Esophagus (tissue), 2 donors: ENCODE results near the gene COL5A1. TPM values are rescaled to one million over a fixed set of nuclear protein-coding genes. Genes with fewer than 3 reads are reported as not detected.

Source experiments
- H3K27ac ChIP-seq, 2 donors: one replicate each; pipeline ENCODE4 v1.5.1; 2013; ENCODE audit warnings: low read depth in 2 of 2, mild to moderate bottlenecking in 2 of 2, inconsistent platforms in 1 of 2, low read length in 1 of 2, moderate library complexity in 1 of 2
- H3K27me3 ChIP-seq, 2 donors: one replicate each; pipeline ENCODE4 v1.6.1; 2013; ENCODE audit warnings: low read length in 2 of 2, control low read depth in 1 of 2, mild to moderate bottlenecking in 1 of 2; ENCODE audit not compliant: insufficient read depth in 2 of 2, control insufficient read depth in 1 of 2
- H3K36me3 ChIP-seq, 2 donors: one replicate each; pipeline ENCODE4 v1.6.1; 2013; ENCODE audit warnings: low read length in 1 of 2; ENCODE audit not compliant: control insufficient read depth in 2 of 2, insufficient read depth in 2 of 2
- H3K4me1 ChIP-seq, 2 donors: one replicate each; pipeline ENCODE4 v1.6.1; 2013; ENCODE audit warnings: low read length in 1 of 2; ENCODE audit not compliant: control insufficient read depth in 2 of 2, insufficient read depth in 2 of 2
- H3K4me3 ChIP-seq, 2 donors: one replicate each; pipeline ENCODE4 v1.5.1; 2013; ENCODE audit warnings: low read length in 2 of 2, mild to moderate bottlenecking in 2 of 2, low read depth in 1 of 2, moderate library complexity in 1 of 2
- H3K9me3 ChIP-seq, 2 donors: one replicate each; pipeline ENCODE4 v1.6.1; 2013; ENCODE audit warnings: mild to moderate bottlenecking in 2 of 2, low read depth in 1 of 2, low read length in 1 of 2, moderate library complexity in 1 of 2; ENCODE audit not compliant: control insufficient read depth in 2 of 2, insufficient read depth in 1 of 2
- WGBS, 2 donors: extraction: QIAGEN DNeasy Blood & Tissue Kit; methylation state at CpG; one replicate each; pipeline ENCODE4 v1.1.7; 2013; 5-methylcytosine and 5-hydroxymethylcytosine counted together
- polyA plus RNA-seq, 2 donors: library from polyadenylated mRNA; stranded (reverse); fragments of 200-250 nt; gene quantifications; one replicate each; pipeline ENCODE4 v1.2.3, GENCODE V29; 2013
- donor health status: healthy with polysubstance abuse.
- donor health status: Bipolar disorder and iron deficiency.

COL5A1 gene
- polyA plus RNA-seq, 2 donors = 3.5 to 7.6 TPM

- H3K9me3 ChIP-seq = no peaks in the 10 kb centered on the region
- H3K27ac ChIP-seq = no peak overlapping the region
- no peak overlapping the region for H3K4me3 ChIP-seq
- no peaks in the 10 kb centered on the region for H3K27me3 ChIP-seq
- no peaks in the 10 kb centered on the region for H3K36me3 ChIP-seq
- 85 to 87% methylated on average over 29 of the region's 29 CpGs for WGBS, 2 donors
- peaks cover 0 to 2% of the 10 kb centered on the region in 2 donors for H3K4me1 ChIP-seq
These were observed 52.2 kb downstream of the COL5A1 start for GRCh38 chr9:134693641-134694367.

DNA sequence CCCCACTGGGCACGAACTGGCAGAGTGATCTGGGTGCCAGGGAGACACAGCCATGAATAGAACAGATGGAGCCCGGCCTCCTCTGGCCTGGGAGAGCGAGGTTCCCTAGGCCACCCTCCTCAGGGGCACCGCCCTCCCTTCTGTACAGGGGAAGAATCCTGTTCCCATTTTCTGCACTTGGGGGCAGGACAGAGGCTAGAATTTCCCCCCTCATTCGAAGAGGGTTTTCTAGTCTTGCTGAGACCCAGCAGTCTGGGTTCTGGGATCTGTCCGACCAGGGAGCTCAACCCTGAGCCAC is 52.7 kb downstream of the COL5A1 start:
- H3K36me3 ChIP-seq = no peaks in the 10 kb centered on the region
- 74 to 83% methylated on average over 6 of the region's 6 CpGs for WGBS, 2 donors
- no peaks in the 10 kb centered on the region for H3K27me3 ChIP-seq
- no peak overlapping the region for H3K4me3 ChIP-seq
- peaks cover 0 to 2% of the 10 kb centered on the region in 2 donors for H3K4me1 ChIP-seq
- H3K27ac ChIP-seq = no peak overlapping the region
- no peaks in the 10 kb centered on the region for H3K9me3 ChIP-seq

- Histone ChIP-seq H3K4me1 (peaks cover 0 to 2% of the 10 kb centered on the region in 2 donors), H3K36me3 (no peaks in the 10 kb centered on the region), H3K4me3 (no peak overlapping the region), H3K27me3 (no peaks in the 10 kb centered on the region), H3K27ac (no peak overlapping the region), H3K9me3 (no peaks in the 10 kb centered on the region)
- WGBS, 2 donors = 88 to 93% methylated on average over 12 of the region's 12 CpGs
These were observed 53.1 kb downstream of the COL5A1 start for GRCh38 chr9:134694714-134695113.

GRCh38 chr9:134695144-134695543 is 53.5 kb downstream of the COL5A1 start:
- no peak overlapping the region for H3K4me3 ChIP-seq
- no peaks in the 10 kb centered on the region for H3K36me3 ChIP-seq
- H3K27ac ChIP-seq = no peak overlapping the region
- peaks cover 0 to under 1% of the 10 kb centered on the region in 2 donors for H3K4me1 ChIP-seq
- no peaks in the 10 kb centered on the region for H3K9me3 ChIP-seq
- H3K27me3 ChIP-seq = no peaks in the 10 kb centered on the region
- 80 to 85% methylated on average over 11 to 12 of the region's 12 CpGs for WGBS, 2 donors

DNA sequence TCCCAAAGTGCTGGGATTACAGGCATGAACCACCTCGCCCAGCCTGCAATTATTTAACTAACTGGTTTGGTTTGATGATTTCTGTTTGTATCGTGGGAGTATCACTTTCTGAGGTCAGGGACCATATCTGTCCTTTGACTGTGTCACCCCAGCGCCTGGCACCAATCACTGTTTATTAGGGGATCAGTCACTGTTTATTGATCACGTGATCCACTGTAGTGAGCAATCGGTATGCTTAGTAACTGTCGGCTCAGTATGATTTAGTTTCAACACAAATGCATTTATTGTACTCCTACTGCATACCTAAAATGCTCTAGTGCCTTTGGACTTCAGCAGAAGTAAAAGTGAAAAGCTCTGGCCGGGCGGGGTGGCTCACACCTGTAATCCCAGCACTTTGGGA is 54.8 kb downstream of the COL5A1 start:
- 85 to 90% methylated on average over 8 of the region's 8 CpGs for WGBS, 2 donors
- Histone ChIP-seq H3K4me3 (no peak overlapping the region), H3K36me3 (no peaks in the 10 kb centered on the region), H3K9me3 (no peaks in the 10 kb centered on the region), H3K27ac (no peak overlapping the region), H3K4me1 (peaks cover 0 to 6% of the 10 kb centered on the region in 2 donors), H3K27me3 (no peaks in the 10 kb centered on the region)

DNA sequence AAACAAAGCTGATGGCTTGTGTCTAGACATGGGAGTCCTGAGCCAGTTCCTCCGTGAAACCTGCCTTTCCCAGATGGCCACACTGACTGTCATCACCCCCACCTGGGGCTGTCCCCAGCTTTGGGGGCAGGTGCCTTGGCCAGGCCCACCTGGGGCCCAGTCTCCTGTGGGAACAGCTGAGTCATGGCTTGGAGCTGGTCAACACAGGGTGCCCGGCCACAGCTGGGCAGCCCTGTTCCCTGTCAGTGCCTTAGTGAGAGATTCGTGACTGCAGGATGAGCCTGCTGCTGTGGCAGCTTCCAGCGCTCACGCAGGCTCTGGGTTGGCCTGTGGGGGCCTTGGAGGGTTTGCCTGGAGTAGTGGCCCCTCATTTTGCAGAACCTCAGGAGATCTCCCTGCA is 56.5 kb downstream of the COL5A1 start:
- Histone ChIP-seq H3K36me3 (no peaks in the 10 kb centered on the region), H3K4me3 (no peak overlapping the region), H3K9me3 (no peaks in the 10 kb centered on the region), H3K27me3 (no peaks in the 10 kb centered on the region), H3K4me1 (peaks cover 0 to 9% of the 10 kb centered on the region in 2 donors), H3K27ac (no peak overlapping the region)
- 72% methylated on average over 5 of the region's 5 CpGs for WGBS, 2 donors

GRCh38 chr9:134698587-134699342 is 57.2 kb downstream of the COL5A1 start:
- 39 to 43% methylated on average over 19 of the region's 19 CpGs for WGBS, 2 donors
- Histone ChIP-seq H3K4me3 (no peak overlapping the region), H3K4me1 (peaks cover 0 to 10% of the 10 kb centered on the region in 2 donors), H3K27ac (no peak overlapping the region), H3K36me3 (no peaks in the 10 kb centered on the region), H3K9me3 (no peaks in the 10 kb centered on the region), H3K27me3 (no peaks in the 10 kb centered on the region)

DNA sequence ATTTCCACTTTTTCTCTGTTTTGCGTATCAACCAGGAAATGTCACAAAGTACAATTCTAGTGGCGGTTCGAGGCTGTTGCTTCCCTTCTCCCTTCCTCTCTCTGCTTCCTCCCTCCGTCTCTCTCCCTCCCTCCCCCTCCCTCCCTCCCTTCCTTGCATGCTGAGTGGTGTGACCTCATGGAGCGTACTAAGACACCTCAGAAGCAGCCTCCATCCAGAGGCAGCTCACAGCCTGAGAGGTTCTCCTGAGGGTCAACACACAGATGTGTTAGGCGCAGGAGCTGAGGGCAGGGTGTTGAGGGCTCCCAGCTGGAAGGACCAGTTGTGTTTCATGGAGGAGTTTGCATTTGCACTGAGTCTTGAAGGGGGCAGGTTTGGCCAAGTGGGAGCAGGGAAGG is 57.7 kb downstream of the COL5A1 start:
- Histone ChIP-seq H3K27ac (no peak overlapping the region), H3K4me3 (no peak overlapping the region), H3K27me3 (no peaks in the 10 kb centered on the region), H3K4me1 (peaks cover 0 to 10% of the 10 kb centered on the region in 2 donors), H3K9me3 (no peaks in the 10 kb centered on the region), H3K36me3 (no peaks in the 10 kb centered on the region)
- 68 to 72% methylated on average over 6 of the region's 6 CpGs for WGBS, 2 donors

GRCh38 chr9:134700636-134701350 is 59.2 kb downstream of the COL5A1 start:
- no peaks in the 10 kb centered on the region for H3K9me3 ChIP-seq
- no peaks in the 10 kb centered on the region for H3K36me3 ChIP-seq
- H3K4me1 ChIP-seq = peaks cover 0 to 10% of the 10 kb centered on the region in 2 donors
- WGBS, 2 donors = 75 to 79% methylated on average over 30 of the region's 30 CpGs
- H3K27ac ChIP-seq = no peak overlapping the region
- H3K4me3 ChIP-seq = no peak overlapping the region
- H3K27me3 ChIP-seq = no peaks in the 10 kb centered on the region
